Common myeloid progenitor, CD34-positive (primary cell): Measurements from ENCODE around the gene ZFAND4.
"Not testable (repeated sequence)": the region's sequence is repeated elsewhere in the genome, so short reads cannot be mapped to it uniquely, and the experiment has no call there.

Source experiments
- CTCF ChIA-PET: fragments of 350-600 bp; sonication (Branson Sonifier 250); formaldehyde crosslinking; loops from one replicate; lab custom pipeline; 2021; ENCODE audit warnings: antibody characterized with exemption; lab: Charles Lee
- POLR2A ChIA-PET: fragments of 350-600 bp; sonication (Branson Sonifier 250); formaldehyde crosslinking; loops from one replicate; lab custom pipeline; 2021; ENCODE audit warnings: antibody characterized with exemption; lab: Charles Lee
- DNase-seq, 3 donors: peaks; one replicate each; pipeline versions ENCODE4 v3.0.0 to v3.0.0-alpha.2; 2013
- H3K27ac ChIP-seq, 2 experiments: 1 replicate in 1 of 2; 2 replicates in 1 of 2; pipeline ENCODE4 v1.7.0; 2013; ENCODE audit warnings: inconsistent platforms in 2 of 2, low read length in 2 of 2, mild to moderate bottlenecking in 2 of 2, low read depth in 1 of 2, moderate library complexity in 1 of 2; ENCODE audit not compliant: severe bottlenecking in 2 of 2, insufficient read depth in 1 of 2, poor library complexity in 1 of 2
- H3K27me3 ChIP-seq, 5 experiments: replicated peaks in 2 of 5; 1 replicate in 3 of 5; 2 replicates in 2 of 5; pipeline versions ENCODE4 v1.6.1 to v1.7.0; 2013; ENCODE audit warnings: low read length in 4 of 5, mild to moderate bottlenecking in 2 of 5, moderate library complexity in 2 of 5, inconsistent platforms in 1 of 5; ENCODE audit not compliant: insufficient read depth in 5 of 5, control insufficient read depth in 4 of 5
- H3K36me3 ChIP-seq, 4 experiments: 1 replicate in 2 of 4; 2 replicates in 2 of 4; pipeline versions ENCODE4 v1.6.1 to v1.7.0; 2013; ENCODE audit warnings: low read length in 3 of 4, control low read depth in 1 of 4, mild to moderate bottlenecking in 1 of 4; ENCODE audit not compliant: control insufficient read depth in 4 of 4, insufficient read depth in 4 of 4
- H3K4me1 ChIP-seq, 4 experiments: 1 replicate in 3 of 4; 2 replicates in 1 of 4; pipeline versions ENCODE4 v1.6.1 to v1.7.1; 2013; ENCODE audit warnings: low read length in 3 of 4, mild to moderate bottlenecking in 3 of 4, control low read depth in 1 of 4, inconsistent platforms in 1 of 4, moderate library complexity in 1 of 4; ENCODE audit not compliant: control insufficient read depth in 4 of 4, insufficient read depth in 4 of 4; ENCODE audit errors: control extremely low read depth in 1 of 4
- H3K4me3 ChIP-seq, 7 experiments: 1 replicate in 4 of 7; 2 replicates in 3 of 7; pipeline versions ENCODE4 v1.5.1 to v1.7.0; 2013; ENCODE audit warnings: mild to moderate bottlenecking in 7 of 7, low read length in 6 of 7, moderate library complexity in 6 of 7, inconsistent platforms in 2 of 7, low read depth in 2 of 7, control low read depth in 1 of 7; ENCODE audit not compliant: insufficient read depth in 4 of 7, control insufficient read depth in 1 of 7; ENCODE audit errors: extremely low read depth in 1 of 7
- H3K9me3 ChIP-seq, 5 experiments: 1 replicate in 4 of 5; 2 replicates in 1 of 5; pipeline versions ENCODE4 v1.6.1 to v1.7.1; 2013; ENCODE audit warnings: low read length in 4 of 5, mild to moderate bottlenecking in 2 of 5, inconsistent platforms in 1 of 5, low read depth in 1 of 5, moderate library complexity in 1 of 5; ENCODE audit not compliant: control insufficient read depth in 4 of 5, insufficient read depth in 2 of 5; ENCODE audit errors: control extremely low read depth in 1 of 5
- WGBS: methylation state at CpG from one replicate; pipeline ENCODE4 v1.1.5; 2013; ENCODE audit not compliant: insufficient coverage; 5-methylcytosine and 5-hydroxymethylcytosine counted together

ZFAND4 gene

DNA sequence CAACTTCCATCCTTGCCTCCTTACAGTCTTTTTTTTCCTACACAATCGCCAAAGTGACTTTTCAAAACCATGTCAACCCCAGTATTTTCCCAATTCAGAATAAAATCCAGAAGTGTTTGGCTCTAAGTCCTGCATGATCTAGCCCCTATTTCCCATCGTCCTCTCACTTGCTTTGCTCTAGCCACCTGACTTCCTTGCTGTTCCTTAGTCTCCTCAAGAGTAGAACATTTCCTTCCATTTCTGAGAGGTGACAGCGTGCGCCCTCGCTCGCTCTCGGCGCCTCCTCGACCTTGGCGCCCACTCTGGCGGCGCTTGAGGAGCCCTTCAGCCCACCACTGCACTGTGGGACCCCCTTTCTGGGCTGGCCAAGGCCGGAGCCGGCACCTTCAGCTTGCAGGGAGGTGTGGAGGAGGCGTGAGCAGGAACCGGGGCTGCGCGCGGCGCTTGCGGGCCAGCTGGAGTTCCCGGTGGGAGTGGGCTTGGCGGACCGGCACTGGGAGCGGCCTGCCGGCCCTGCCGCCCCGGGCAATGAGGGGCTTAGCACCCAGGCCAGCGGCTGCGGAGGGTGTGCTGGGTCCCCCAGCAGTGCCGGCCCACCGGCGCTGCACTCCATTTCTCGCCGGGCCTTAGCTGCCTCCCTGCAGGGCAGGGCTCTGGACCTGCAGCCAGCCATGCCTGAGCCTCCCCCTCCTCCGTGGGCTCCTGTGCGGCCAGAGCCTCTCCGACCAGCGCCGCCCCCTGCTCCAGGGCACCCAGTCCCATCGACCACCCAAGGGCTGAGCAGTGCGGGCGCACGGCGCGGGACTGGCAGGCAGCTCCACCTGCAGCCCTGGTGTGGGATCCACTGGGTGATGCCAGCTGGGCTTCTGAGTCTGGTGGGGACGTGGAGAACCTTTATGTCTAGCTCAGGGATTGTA is 72.0 kb downstream of the ZFAND4 start:
- Histone ChIP-seq H3K9me3 (peaks cover 3 to 10% (median 5%) of the 10 kb centered on the region in 5 experiments), H3K4me3 (peak overlapping the region in 6 of 7 experiments; percentile 30 to 71 (median 49))
- H3K4me1 ChIP-seq, H3K36me3 ChIP-seq, H3K27ac ChIP-seq, H3K27me3 ChIP-seq, POLR2A ChIA-PET: not testable (repeated sequence)
- WGBS, result 22% methylated on average over 26 of the region's 47 CpGs
- peak in 1 of 3 donors; percentile 63 for DNase-seq
- CTCF ChIA-PET, result interaction anchor here (0.8 to 3.2 kb wide), 9 partner anchors 11 to 135 kb away, joined by 3 to 21 read pairs (median 3); partner anchors contain the start of gene ZFAND4

DNA sequence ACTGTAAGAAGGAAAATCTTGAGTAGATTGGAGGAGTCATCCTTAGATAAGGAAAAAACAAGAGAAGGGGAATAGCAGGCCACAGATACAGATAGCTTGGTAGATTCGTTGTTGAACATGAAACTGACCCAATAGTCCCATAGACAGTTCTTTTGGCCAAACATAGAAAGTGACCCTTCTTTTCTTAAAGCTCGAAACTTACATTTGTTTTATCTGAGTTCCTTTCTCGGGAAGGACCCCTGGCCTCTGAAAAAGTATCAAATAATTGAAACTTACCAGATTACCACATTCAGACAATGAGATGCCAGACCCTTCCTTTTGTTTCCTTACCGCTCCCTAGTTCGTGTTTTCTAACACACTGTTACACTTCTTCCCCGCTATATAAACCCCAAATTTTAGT is 72.9 kb downstream of the ZFAND4 start:
- H3K36me3 ChIP-seq, result no peaks in the 10 kb centered on the region
- H3K27ac ChIP-seq, result no peak overlapping the region
- ChIA-PET CTCF (interaction anchor here (1.0 to 3.2 kb wide), 3 partner anchors 12 to 134 kb away, joined by 3 to 21 read pairs (median 3); no protein-coding TSS in a partner anchor), POLR2A (no interaction called here)
- H3K27me3 ChIP-seq, result no peaks in the 10 kb centered on the region
- no peak overlapping the region for H3K4me3 ChIP-seq
- peaks cover 0 to 8% (median 2%) of the 10 kb centered on the region in 4 experiments for H3K4me1 ChIP-seq
- 98% methylated on average over 6 of the region's 6 CpGs for WGBS
- peaks cover 3 to 10% (median 5%) of the 10 kb centered on the region in 5 experiments for H3K9me3 ChIP-seq
- DNase-seq, result no peak

DNA sequence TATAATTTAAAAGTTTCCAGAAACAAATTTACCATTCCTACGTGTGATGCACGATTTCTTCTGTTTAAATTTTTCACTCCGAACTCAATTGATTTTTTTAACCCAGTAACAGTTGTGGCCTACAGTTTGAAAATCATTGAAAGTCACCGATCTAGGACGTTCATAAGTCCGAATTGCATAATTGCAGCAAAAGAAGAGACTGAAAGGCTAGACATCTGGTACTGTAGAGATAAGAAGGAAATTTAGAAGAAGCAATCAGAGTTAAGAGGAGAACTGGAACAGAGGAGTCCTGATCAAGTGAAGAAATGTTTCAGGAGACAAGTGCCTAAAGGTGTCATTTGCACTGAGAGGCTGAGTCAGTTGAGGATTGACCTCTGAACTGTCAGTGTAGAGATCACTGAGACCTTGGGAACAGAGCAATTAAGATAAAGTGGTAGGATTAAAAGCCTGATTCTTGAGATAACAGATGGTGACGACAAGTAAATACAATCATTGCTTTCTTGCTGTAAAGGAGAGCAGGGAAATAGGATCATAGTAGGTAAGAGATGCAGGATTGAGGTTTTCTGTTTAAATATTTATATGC is 73.5 kb downstream of the ZFAND4 start:
- DNase-seq, result no peak
- no peak overlapping the region for H3K4me3 ChIP-seq
- H3K27ac ChIP-seq, result no peak overlapping the region
- H3K9me3 ChIP-seq, result peaks cover 3 to 10% (median 5%) of the 10 kb centered on the region in 5 experiments
- no peaks in the 10 kb centered on the region for H3K27me3 ChIP-seq
- H3K36me3 ChIP-seq, result no peaks in the 10 kb centered on the region
- ChIA-PET POLR2A (no interaction called here), CTCF (interaction anchor here (1.4 kb wide), 1 partner anchor 12 kb away, joined by 3 read pairs; no protein-coding TSS in a partner anchor)
- WGBS, result 98% methylated on average over 7 of the region's 7 CpGs
- peaks cover 0 to 8% (median 2%) of the 10 kb centered on the region in 4 experiments for H3K4me1 ChIP-seq

DNA sequence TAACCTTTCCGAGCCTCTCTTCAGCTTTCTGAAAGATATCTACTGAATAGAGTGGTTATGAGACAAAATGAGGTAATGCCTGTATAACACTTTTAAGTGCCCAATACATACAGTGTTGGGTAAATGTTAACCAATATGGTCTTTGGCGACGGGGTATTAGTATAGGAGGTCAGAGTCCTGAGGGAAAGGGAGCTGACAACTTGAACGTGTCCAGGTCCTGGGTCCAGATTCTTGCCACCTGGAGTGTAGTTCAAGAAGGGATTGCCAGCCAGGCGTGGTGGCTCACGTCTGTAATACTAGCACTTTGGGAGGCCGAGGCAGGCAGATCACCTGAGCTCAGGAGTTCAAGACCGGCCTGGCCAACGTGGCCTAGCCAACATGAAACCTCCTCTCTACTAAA is 76.0 kb downstream of the ZFAND4 start:
- ChIA-PET CTCF (interaction anchor here (1.1 kb wide), 1 partner anchor 37 kb away, joined by 3 read pairs; no protein-coding TSS in a partner anchor), POLR2A (no interaction called here)
- no peak overlapping the region for H3K4me3 ChIP-seq

DNA sequence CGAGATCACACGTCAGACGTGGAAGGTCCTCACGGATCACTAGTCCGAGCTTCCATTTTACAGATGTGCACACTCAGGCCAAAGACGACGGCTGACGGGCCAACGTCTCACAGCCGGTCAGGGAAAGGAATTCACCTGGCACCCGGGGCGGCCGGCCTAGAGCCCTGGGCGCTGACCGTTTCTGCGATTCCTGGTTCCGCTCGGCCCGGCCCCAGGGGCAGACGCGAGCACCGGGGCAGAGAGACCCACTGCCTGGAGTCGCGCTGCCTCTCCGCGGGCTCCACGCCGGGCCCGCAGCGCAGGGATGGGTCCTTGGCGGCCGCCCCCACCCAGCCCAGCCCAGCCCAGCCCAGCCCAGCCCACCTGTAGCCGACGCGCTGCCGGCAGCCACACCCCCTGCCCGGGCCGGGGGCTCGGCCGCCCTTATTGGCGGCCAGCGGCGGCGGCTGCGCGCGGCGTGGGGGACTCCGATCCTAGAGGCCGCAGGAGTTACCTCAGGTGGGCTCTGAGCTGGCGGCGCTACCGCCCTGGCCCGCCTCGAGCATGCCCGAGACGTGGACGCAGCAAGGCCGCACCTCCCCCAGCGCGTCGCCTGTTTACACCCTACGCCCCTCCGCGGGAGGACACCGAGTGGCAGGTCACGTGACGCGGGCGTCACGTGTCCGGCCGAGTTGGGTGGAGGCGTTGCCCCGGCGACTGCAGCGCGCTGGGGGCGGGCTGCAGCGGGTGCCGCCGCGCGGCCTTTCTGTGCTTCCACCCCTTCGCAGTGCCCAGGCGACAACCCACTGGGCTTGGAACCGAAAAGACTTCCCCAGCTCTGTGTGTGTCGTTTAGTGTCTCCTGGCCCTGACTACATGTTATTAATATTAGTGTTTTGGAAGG is 78.1 kb downstream of the ZFAND4 start:
- H3K36me3 ChIP-seq, result peaks cover 0 to 8% (median 3%) of the 10 kb centered on the region in 4 experiments
- no peaks in the 10 kb centered on the region for H3K27me3 ChIP-seq
- peak overlapping the region; percentile 52 to 97 (median 85) for H3K4me3 ChIP-seq
- ChIA-PET POLR2A (interaction anchor here (1.2 kb wide), 1 partner anchor 17 kb away, joined by 6 read pairs; no protein-coding TSS in a partner anchor), CTCF (interaction anchor here (2.2 kb wide), 1 partner anchor 14 kb away, joined by 5 read pairs; no protein-coding TSS in a partner anchor)
- H3K4me1 ChIP-seq, result peaks cover 18 to 34% (median 24%) of the 10 kb centered on the region in 4 experiments
- WGBS, result 0% methylated on average over 71 of the region's 88 CpGs
- H3K27ac ChIP-seq, result peak overlapping the region; percentile 59 to 83
- peak; percentile 92 to 96 (median 96) for DNase-seq
- peaks cover 0 to 9% (median 3%) of the 10 kb centered on the region in 5 experiments for H3K9me3 ChIP-seq

More for the DNA sequence above, 76.0 kb downstream of the ZFAND4 start:
- H3K4me1 ChIP-seq, result peaks cover 17 to 27% (median 20%) of the 10 kb centered on the region in 4 experiments
- H3K36me3 ChIP-seq, result no peaks in the 10 kb centered on the region
- 100% methylated on average over 8 of the region's 9 CpGs for WGBS
- no peak for DNase-seq
- H3K27me3 ChIP-seq, result no peaks in the 10 kb centered on the region
- H3K9me3 ChIP-seq, result peaks cover 3 to 10% (median 5%) of the 10 kb centered on the region in 5 experiments
- H3K27ac ChIP-seq, result no peak overlapping the region

DNA sequence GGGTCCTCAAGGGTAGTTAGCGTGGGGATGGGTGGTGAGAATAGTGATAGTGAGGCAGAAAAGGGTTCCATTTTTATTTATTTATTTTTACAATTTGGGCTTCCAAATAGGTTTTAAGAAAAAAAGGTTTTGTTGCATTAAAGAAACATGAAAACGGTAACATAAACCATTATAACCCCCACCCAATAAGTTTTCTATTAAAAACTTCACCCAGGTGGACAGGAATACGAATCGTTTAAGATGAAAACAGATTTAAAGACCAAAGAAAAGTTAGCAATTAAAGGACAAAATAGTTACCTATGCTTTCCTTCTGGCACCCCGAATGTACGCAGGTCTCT is 78.7 kb downstream of the ZFAND4 start:
- H3K27ac ChIP-seq, result peak overlapping the region; percentile 59 to 83
- ChIA-PET CTCF (interaction anchor here (1.4 to 2.2 kb wide), 2 partner anchors 13 to 72 kb away, joined by 3 to 5 read pairs; no protein-coding TSS in a partner anchor), POLR2A (interaction anchor here (0.6 kb wide), 1 partner anchor 18 kb away, joined by 7 read pairs; no protein-coding TSS in a partner anchor)
- peak overlapping the region; percentile 52 to 97 (median 85) for H3K4me3 ChIP-seq
- DNase-seq, result no peak
- peaks cover 0 to 14% (median 3%) of the 10 kb centered on the region in 4 experiments for H3K36me3 ChIP-seq
- peaks cover 0 to 6% (median 0%) of the 10 kb centered on the region in 5 experiments for H3K9me3 ChIP-seq
- no peaks in the 10 kb centered on the region for H3K27me3 ChIP-seq
- peaks cover 18 to 34% (median 24%) of the 10 kb centered on the region in 4 experiments for H3K4me1 ChIP-seq
- WGBS, result 0% methylated on average over 4 of the region's 6 CpGs
